ENCODE results near the gene ZNF362. TPM values are rescaled to one million over a fixed set of nuclear protein-coding genes. Genes with fewer than 3 reads are reported as not detected.
A peak's percentile ranks its signal among the peaks of the same experiment; 100 is the strongest.

The ZNF362 gene
- total RNA-seq, 1 donor from 2014 or later = 32.4 TPM

GRCh38 chr1:33244143-33244808, 12.0 kb upstream of the ZNF362 start:
- H3K4me3 ChIP-seq = no peak overlapping the region
- H3K4me1 ChIP-seq = no peaks in the 10 kb centered on the region
- intact Hi-C loops (cut with micrococcal nuclease) = no loop called here
- no peak for DNase-seq
- no peaks in the 10 kb centered on the region for H3K27me3 ChIP-seq (ENCODE audit: low read depth)
- no peak for TF ChIP-seq CTCF (IDR thresholded peaks at IDR 0.05; ENCODE audit: borderline replicate concordance)
- peak overlapping the region; percentile 20 for H3K27ac ChIP-seq (replicated peaks)
- no peaks in the 10 kb centered on the region for H3K36me3 ChIP-seq
- no peaks in the 10 kb centered on the region for H3K9me3 ChIP-seq (replicated peaks)

DNA sequence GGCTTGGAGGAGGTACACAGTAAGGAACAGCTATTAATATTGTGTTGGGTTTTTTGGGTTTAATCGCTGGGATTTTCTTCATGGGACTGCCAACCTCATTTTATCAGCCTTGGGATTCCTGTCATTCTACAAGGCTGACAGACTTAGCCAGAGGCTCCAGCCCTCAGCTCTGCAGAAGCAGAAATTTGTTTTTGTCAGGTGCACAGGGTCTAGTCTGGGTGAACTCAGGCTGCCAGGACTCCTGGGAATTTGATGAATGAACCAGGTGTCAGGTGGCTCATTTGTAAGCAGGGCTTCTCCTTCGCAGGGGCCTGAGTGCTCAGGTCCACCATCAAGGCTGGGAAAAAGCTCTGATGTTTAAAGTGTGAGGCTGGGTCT, 11.5 kb upstream of the ZNF362 start:
- Histone ChIP-seq H3K27ac (replicated peaks) (peak overlapping the region; percentile 20), H3K9me3 (replicated peaks) (no peaks in the 10 kb centered on the region), H3K4me1 (no peaks in the 10 kb centered on the region), H3K4me3 (no peak overlapping the region), H3K27me3 (ENCODE audit: low read depth) (no peaks in the 10 kb centered on the region), H3K36me3 (no peaks in the 10 kb centered on the region)
- no peak for TF ChIP-seq CTCF (IDR thresholded peaks at IDR 0.05; ENCODE audit: borderline replicate concordance)
- intact Hi-C loops (cut with micrococcal nuclease) = no loop called here
- DNase-seq = no peak

DNA sequence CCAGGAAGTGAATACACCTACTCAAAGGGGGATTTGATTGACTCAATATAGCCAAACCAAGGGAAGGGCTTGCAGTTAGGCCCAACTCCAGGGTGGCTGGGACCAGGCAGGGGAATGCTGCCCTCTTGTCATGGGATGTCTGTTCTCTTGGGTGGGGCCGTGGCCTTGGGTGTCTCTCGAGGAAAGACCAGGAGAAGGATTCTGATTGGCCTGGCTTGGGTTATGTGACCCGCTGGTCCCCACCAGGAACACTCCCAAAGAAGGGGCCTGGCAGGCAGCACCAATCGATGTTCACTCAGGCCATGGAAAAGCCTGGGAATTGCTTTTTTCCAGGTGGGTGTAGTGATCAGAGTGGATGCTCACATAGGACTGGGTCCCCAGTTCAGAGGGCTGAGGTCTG, 10.1 kb upstream of the ZNF362 start:
- no peaks in the 10 kb centered on the region for H3K27me3 ChIP-seq (ENCODE audit: low read depth)
- intact Hi-C loops (cut with micrococcal nuclease) = no loop called here
- H3K9me3 ChIP-seq (replicated peaks) = no peaks in the 10 kb centered on the region
- no peaks in the 10 kb centered on the region for H3K4me1 ChIP-seq
- DNase-seq = no peak
- no peaks in the 10 kb centered on the region for H3K36me3 ChIP-seq
- no peak overlapping the region for H3K4me3 ChIP-seq
- no peak overlapping the region for H3K27ac ChIP-seq (replicated peaks)
- no peak for TF ChIP-seq CTCF (IDR thresholded peaks at IDR 0.05; ENCODE audit: borderline replicate concordance)

- no peak for TF ChIP-seq CTCF (IDR thresholded peaks at IDR 0.05; ENCODE audit: borderline replicate concordance)
- DNase-seq = no peak
- Histone ChIP-seq H3K9me3 (replicated peaks) (no peaks in the 10 kb centered on the region), H3K27ac (replicated peaks) (no peak overlapping the region), H3K4me1 (no peaks in the 10 kb centered on the region), H3K36me3 (no peaks in the 10 kb centered on the region), H3K27me3 (ENCODE audit: low read depth) (no peaks in the 10 kb centered on the region), H3K4me3 (no peak overlapping the region)
- intact Hi-C loops (cut with micrococcal nuclease) = no loop called here
Observed at GRCh38 chr1:33247545-33247944, 8.7 kb upstream of the ZNF362 start.

GRCh38 chr1:33248244-33248643, 8.0 kb upstream of the ZNF362 start:
- no peak for DNase-seq
- Histone ChIP-seq H3K27ac (replicated peaks) (no peak overlapping the region), H3K4me3 (no peak overlapping the region), H3K27me3 (ENCODE audit: low read depth) (no peaks in the 10 kb centered on the region), H3K36me3 (no peaks in the 10 kb centered on the region), H3K4me1 (no peaks in the 10 kb centered on the region), H3K9me3 (replicated peaks) (no peaks in the 10 kb centered on the region)
- intact Hi-C loops (cut with micrococcal nuclease) = no loop called here
- TF ChIP-seq CTCF (IDR thresholded peaks at IDR 0.05; ENCODE audit: borderline replicate concordance) = no peak

All from left ventricle myocardium inferior (tissue), 1 donor.